ENCODE results near the gene DLGAP1.

The DLGAP1 gene

GRCh38 chr18:3449512-3450011 lies 1005.5 kb downstream of the DLGAP1 start:
- H3K36me3 ChIP-seq (ENCODE audit: control insufficient read depth in 5 of 5, insufficient read depth in 5 of 5, low read length in 5 of 5) = no peaks in the 10 kb centered on the region
- H3K9me3 ChIP-seq (ENCODE audit: control insufficient read depth in 5 of 5, low read length in 5 of 5) = no peaks in the 10 kb centered on the region
- H3K4me3 ChIP-seq (ENCODE audit: low read depth in 1 of 5, low read length in 5 of 5) = peak overlapping the region; percentile 80 to 94 (median 93)
- H3K27ac ChIP-seq (ENCODE audit: low read depth, low read length) = peak overlapping the region; percentile 100
- peaks cover 1 to 66% (median 36%) of the 10 kb centered on the region in 5 donors for H3K4me1 ChIP-seq (ENCODE audit: control insufficient read depth in 5 of 5, insufficient read depth in 5 of 5, low read length in 5 of 5)
- H3K9ac ChIP-seq (ENCODE audit: low read length in 5 of 5) = peak overlapping the region in 4 of 5 donors; percentile 88 to 98 (median 93)
- no peaks in the 10 kb centered on the region for H3K27me3 ChIP-seq (ENCODE audit: control insufficient read depth in 5 of 5, insufficient read depth in 4 of 5, low read length in 5 of 5)

GRCh38 chr18:3448838-3449511 lies 1006.1 kb downstream of the DLGAP1 start:
- Histone ChIP-seq H3K36me3 (ENCODE audit: control insufficient read depth in 5 of 5, insufficient read depth in 5 of 5, low read length in 5 of 5) (no peaks in the 10 kb centered on the region), H3K4me1 (ENCODE audit: control insufficient read depth in 5 of 5, insufficient read depth in 5 of 5, low read length in 5 of 5) (peaks cover 1 to 63% (median 33%) of the 10 kb centered on the region in 5 donors), H3K9ac (ENCODE audit: low read length in 5 of 5) (peak overlapping the region; percentile 93 to 99 (median 97)), H3K27me3 (ENCODE audit: control insufficient read depth in 5 of 5, insufficient read depth in 4 of 5, low read length in 5 of 5) (no peaks in the 10 kb centered on the region), H3K9me3 (ENCODE audit: control insufficient read depth in 5 of 5, low read length in 5 of 5) (no peaks in the 10 kb centered on the region), H3K4me3 (ENCODE audit: low read depth in 1 of 5, low read length in 5 of 5) (peak overlapping the region; percentile 90 to 94 (median 93)), H3K27ac (ENCODE audit: low read depth, low read length) (peak overlapping the region; percentile 100)

- H3K27ac ChIP-seq (ENCODE audit: low read depth, low read length) = peak overlapping the region; percentile 100
- no peaks in the 10 kb centered on the region for H3K9me3 ChIP-seq (ENCODE audit: control insufficient read depth in 5 of 5, low read length in 5 of 5)
- H3K27me3 ChIP-seq (ENCODE audit: control insufficient read depth in 5 of 5, insufficient read depth in 4 of 5, low read length in 5 of 5) = no peaks in the 10 kb centered on the region
- peak overlapping the region; percentile 92 to 97 (median 93) for H3K4me3 ChIP-seq (ENCODE audit: low read depth in 1 of 5, low read length in 5 of 5)
- H3K4me1 ChIP-seq (ENCODE audit: control insufficient read depth in 5 of 5, insufficient read depth in 5 of 5, low read length in 5 of 5) = peaks cover 1 to 54% (median 26%) of the 10 kb centered on the region in 5 donors
- H3K36me3 ChIP-seq (ENCODE audit: control insufficient read depth in 5 of 5, insufficient read depth in 5 of 5, low read length in 5 of 5) = no peaks in the 10 kb centered on the region
- H3K9ac ChIP-seq (ENCODE audit: low read length in 5 of 5) = peak overlapping the region; percentile 93 to 99 (median 97)
Observed at GRCh38 chr18:3447895-3448837, 1006.9 kb downstream of the DLGAP1 start.

- no peaks in the 10 kb centered on the region for H3K27me3 ChIP-seq (ENCODE audit: control insufficient read depth in 5 of 5, insufficient read depth in 4 of 5, low read length in 5 of 5)
- H3K4me3 ChIP-seq (ENCODE audit: low read depth in 1 of 5, low read length in 5 of 5) = peak overlapping the region; percentile 92 to 97 (median 93)
- H3K36me3 ChIP-seq (ENCODE audit: control insufficient read depth in 5 of 5, insufficient read depth in 5 of 5, low read length in 5 of 5) = no peaks in the 10 kb centered on the region
- peak overlapping the region; percentile 100 for H3K27ac ChIP-seq (ENCODE audit: low read depth, low read length)
- peak overlapping the region; percentile 93 to 99 (median 97) for H3K9ac ChIP-seq (ENCODE audit: low read length in 5 of 5)
- H3K9me3 ChIP-seq (ENCODE audit: control insufficient read depth in 5 of 5, low read length in 5 of 5) = no peaks in the 10 kb centered on the region
- H3K4me1 ChIP-seq (ENCODE audit: control insufficient read depth in 5 of 5, insufficient read depth in 5 of 5, low read length in 5 of 5) = peaks cover under 1 to 46% (median 17%) of the 10 kb centered on the region in 5 donors
Observed at GRCh38 chr18:3447068-3447894, 1007.8 kb downstream of the DLGAP1 start.
